ENCODE measurements around the gene ZNF564. TPM values are rescaled to one million over a fixed set of nuclear protein-coding genes. Genes with fewer than 3 reads are reported as not detected.

The ZNF564 gene
- total RNA-seq, 4 donors from 2014 or later, result 10.7 to 15.0 (median 14.3) TPM

DNA sequence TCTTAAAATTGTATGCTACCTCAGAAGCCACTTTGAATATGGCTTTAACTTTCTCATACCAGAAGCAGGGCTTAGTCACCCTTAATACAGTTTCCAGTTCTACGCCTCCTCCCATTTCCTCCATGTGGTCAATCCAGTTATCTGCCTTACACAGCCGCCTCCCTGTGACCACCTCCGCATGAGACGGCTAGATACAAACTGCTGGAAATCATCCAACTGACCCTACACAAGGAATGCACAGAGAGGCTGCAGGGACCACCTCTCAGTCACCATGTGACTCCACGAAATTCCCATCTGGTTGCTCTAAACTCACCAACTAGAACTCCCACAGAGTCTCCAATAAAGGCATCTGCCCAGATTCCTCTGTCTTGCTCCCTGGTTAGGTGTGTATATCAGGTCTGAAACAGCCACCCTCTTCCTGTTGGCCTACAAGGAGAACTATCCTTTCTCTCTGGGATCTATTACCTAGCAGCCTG, 6.8 kb downstream of the ZNF564 start:
- TF ChIP-seq, protein P1, sequence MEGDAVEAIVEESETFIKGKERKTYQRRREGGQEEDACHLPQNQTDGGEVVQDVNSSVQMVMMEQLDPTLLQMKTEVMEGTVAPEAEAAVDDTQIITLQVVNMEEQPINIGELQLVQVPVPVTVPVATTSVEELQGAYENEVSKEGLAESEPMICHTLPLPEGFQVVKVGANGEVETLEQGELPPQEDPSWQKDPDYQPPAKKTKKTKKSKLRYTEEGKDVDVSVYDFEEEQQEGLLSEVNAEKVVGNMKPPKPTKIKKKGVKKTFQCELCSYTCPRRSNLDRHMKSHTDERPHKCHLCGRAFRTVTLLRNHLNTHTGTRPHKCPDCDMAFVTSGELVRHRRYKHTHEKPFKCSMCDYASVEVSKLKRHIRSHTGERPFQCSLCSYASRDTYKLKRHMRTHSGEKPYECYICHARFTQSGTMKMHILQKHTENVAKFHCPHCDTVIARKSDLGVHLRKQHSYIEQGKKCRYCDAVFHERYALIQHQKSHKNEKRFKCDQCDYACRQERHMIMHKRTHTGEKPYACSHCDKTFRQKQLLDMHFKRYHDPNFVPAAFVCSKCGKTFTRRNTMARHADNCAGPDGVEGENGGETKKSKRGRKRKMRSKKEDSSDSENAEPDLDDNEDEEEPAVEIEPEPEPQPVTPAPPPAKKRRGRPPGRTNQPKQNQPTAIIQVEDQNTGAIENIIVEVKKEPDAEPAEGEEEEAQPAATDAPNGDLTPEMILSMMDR (IDR thresholded peaks at IDR 0.05; ENCODE audit: low read depth), result no peak

- TF ChIP-seq, protein P1 (IDR thresholded peaks at IDR 0.05; ENCODE audit: low read depth), result no peak
These were observed 7.4 kb downstream of the ZNF564 start for GRCh38 chr19:12543855-12544254.

DNA sequence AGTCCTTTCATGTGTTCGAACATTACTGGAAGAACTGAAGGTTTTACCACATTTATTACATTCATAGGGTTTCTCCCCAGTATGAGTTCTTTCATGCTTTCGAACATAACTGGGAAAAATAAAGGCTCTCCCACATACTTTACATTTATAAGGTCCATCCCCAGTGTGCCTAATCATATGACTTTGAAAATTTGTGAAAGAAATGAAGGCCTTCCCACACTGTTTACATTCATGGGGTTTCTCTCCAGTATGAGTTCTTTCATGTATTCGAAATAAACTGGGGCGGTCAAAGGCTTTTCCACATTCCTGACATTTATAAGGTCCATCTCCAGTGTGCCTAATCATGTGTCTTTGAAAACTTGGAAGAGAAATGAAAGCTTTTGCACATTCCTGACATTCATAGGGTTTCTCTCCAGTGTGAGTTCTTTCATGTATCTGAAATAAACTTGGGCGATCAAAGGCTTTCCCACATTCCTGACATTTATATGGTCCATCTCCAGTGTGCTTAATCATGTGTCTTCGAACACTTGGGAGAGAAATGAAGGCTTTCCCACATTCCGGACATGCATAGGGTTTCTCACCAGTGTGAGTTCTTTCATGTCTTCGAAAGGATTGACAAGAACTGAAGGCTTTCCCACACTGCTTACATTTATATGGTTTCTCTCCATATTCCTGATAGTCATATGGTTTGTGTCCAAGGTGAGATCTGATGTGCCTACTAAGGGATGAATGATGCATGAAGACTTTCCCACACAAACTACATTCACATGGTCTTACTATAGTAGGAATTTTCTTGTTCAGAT, 24.0 kb downstream of the ZNF564 start:
- TF ChIP-seq, protein P1 (IDR thresholded peaks at IDR 0.05; ENCODE audit: low read depth), result no peak

- TF ChIP-seq, protein P1 (IDR thresholded peaks at IDR 0.05; ENCODE audit: low read depth), result no peak
These were observed 24.7 kb downstream of the ZNF564 start for GRCh38 chr19:12526542-12526941.

- TF ChIP-seq, protein P1 (IDR thresholded peaks at IDR 0.05; ENCODE audit: low read depth), result no peak
These were observed 29.3 kb downstream of the ZNF564 start for GRCh38 chr19:12521996-12522395.

GRCh38 chr19:12513531-12514061, 37.7 kb downstream of the ZNF564 start:
- TF ChIP-seq, protein P1 (IDR thresholded peaks at IDR 0.05; ENCODE audit: low read depth), result no peak

GRCh38 chr19:12497032-12497431, 54.2 kb downstream of the ZNF564 start:
- TF ChIP-seq, protein P1 (IDR thresholded peaks at IDR 0.05; ENCODE audit: low read depth), result no peak
